DOHH2 (cell line): ENCODE measurements around the gene PGBD2.
"Not testable (repeated sequence)": the region's sequence is repeated elsewhere in the genome, so short reads cannot be mapped to it uniquely, and the experiment has no call there.

Experiments
- H3F3A ChIP-seq: fragments of 200-600 bp; sonication (generic), shearing (Covaris generic); 2 replicates; pipeline ENCODE4 v1.6.0; 2016; ENCODE audit warnings: antibody characterized with exemption, mild to moderate bottlenecking; ENCODE audit not compliant: control insufficient read depth, insufficient read depth
- H3K27ac ChIP-seq: fragments of 200-600 bp; sonication (generic); 2 replicates; pipeline ENCODE4 v1.5.1; 2014; ENCODE audit warnings: low read depth, mild to moderate bottlenecking, low read length, moderate library complexity
- H3K27me3 ChIP-seq: fragments of 200-600 bp; sonication (generic); 2 replicates; pipeline ENCODE4 v1.6.1; 2014; ENCODE audit warnings: mild to moderate bottlenecking, low read length, mixed read lengths; ENCODE audit not compliant: control insufficient read depth
- H3K36me3 ChIP-seq: fragments of 200-600 bp; sonication (generic); 2 replicates; pipeline ENCODE4 v1.6.1; 2014; ENCODE audit warnings: mild to moderate bottlenecking, low read length, moderate library complexity, mixed read lengths; ENCODE audit not compliant: control insufficient read depth
- H3K4me1 ChIP-seq: fragments of 200-600 bp; sonication (generic); 2 replicates; pipeline ENCODE4 v1.6.1; 2014; ENCODE audit warnings: mild to moderate bottlenecking, low read length, mixed read lengths; ENCODE audit not compliant: control insufficient read depth
- H3K4me2 ChIP-seq: fragments of 200-600 bp; sonication (generic); 2 replicates; pipeline ENCODE4 v1.6.0; 2014; ENCODE audit warnings: mild to moderate bottlenecking, low read length, moderate library complexity
- H3K4me3 ChIP-seq: fragments of 200-600 bp; sonication (generic); 2 replicates; pipeline ENCODE4 v1.5.1; 2014; ENCODE audit warnings: mild to moderate bottlenecking, low read length, mixed read lengths
- H3K79me2 ChIP-seq: fragments of 200-600 bp; sonication (generic); 2 replicates; pipeline ENCODE4 v1.6.1; 2014; ENCODE audit warnings: mild to moderate bottlenecking, low read length, mixed read lengths; ENCODE audit not compliant: control insufficient read depth
- H3K9me2 ChIP-seq: fragments of 200-600 bp; sonication (generic); replicated peaks from 2 replicates; pipeline ENCODE4 v1.6.1; 2014; ENCODE audit warnings: mild to moderate bottlenecking, low read length, mixed read lengths; ENCODE audit not compliant: control insufficient read depth
- H3K9me3 ChIP-seq: fragments of 200-600 bp; sonication (generic); 2 replicates; pipeline ENCODE4 v1.6.1; 2014; ENCODE audit warnings: antibody characterized with exemption, low read length, mixed read lengths; ENCODE audit not compliant: control insufficient read depth, insufficient read depth
- H4K20me1 ChIP-seq: fragments of 200-600 bp; sonication (generic); 2 replicates; pipeline ENCODE4 v1.6.0; 2014; ENCODE audit warnings: low read depth, mild to moderate bottlenecking, antibody characterized with exemption, low read length, moderate library complexity; ENCODE audit not compliant: control insufficient read depth, insufficient read depth
- EZH2phosphoT487 ChIP-seq: fragments of 200-600 bp; sonication (generic); IDR thresholded peaks from 2 replicates; pipeline ENCODE4 v1.6.1; 2017; ENCODE audit warnings: borderline replicate concordance, mild to moderate bottlenecking, antibody characterized with exemption, low read length, moderate library complexity, mixed read lengths
- TF ChIP-seq, protein P1 (sequence below): fragments of 200-600 bp; sonication (generic); IDR thresholded peaks from one replicate; pipeline ENCODE4 v1.5.1; 2014; ENCODE audit warnings: antibody characterized with exemption, mild to moderate bottlenecking, low read depth, low read length; ENCODE audit not compliant: poor library complexity, severe bottlenecking

PGBD2 gene

DNA sequence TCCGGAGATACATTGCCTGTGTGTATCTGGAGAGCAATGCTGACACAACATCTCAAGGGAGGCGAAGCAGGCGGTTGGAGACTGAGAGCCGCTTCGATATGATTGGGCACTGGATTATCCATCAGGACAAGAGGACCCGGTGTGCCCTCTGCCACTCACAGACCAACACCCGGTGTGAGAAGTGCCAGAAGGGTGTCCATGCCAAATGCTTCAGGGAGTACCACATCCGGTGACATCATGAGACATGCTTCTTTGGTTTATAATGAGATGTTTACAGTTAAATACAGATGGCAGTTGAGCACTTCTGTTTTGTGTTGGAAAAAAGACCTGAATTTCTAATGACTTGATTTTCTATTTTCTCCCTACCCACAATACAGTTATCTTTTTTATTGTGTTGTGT is 12.1 kb downstream of the PGBD2 start:
- peaks cover 52% of the 10 kb centered on the region for H3K36me3 ChIP-seq
- H3K79me2 ChIP-seq = no peaks in the 10 kb centered on the region
- no peak overlapping the region for H3K4me2 ChIP-seq
- TF ChIP-seq EZH2phosphoT487 = no peak
- TF ChIP-seq, protein P1, sequence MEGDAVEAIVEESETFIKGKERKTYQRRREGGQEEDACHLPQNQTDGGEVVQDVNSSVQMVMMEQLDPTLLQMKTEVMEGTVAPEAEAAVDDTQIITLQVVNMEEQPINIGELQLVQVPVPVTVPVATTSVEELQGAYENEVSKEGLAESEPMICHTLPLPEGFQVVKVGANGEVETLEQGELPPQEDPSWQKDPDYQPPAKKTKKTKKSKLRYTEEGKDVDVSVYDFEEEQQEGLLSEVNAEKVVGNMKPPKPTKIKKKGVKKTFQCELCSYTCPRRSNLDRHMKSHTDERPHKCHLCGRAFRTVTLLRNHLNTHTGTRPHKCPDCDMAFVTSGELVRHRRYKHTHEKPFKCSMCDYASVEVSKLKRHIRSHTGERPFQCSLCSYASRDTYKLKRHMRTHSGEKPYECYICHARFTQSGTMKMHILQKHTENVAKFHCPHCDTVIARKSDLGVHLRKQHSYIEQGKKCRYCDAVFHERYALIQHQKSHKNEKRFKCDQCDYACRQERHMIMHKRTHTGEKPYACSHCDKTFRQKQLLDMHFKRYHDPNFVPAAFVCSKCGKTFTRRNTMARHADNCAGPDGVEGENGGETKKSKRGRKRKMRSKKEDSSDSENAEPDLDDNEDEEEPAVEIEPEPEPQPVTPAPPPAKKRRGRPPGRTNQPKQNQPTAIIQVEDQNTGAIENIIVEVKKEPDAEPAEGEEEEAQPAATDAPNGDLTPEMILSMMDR = no peak
- no peaks in the 10 kb centered on the region; the same call in 1 of the 2 replicates for H3F3A ChIP-seq
- H3K9me2 ChIP-seq = no peaks in the 10 kb centered on the region
- no peak overlapping the region for H3K4me3 ChIP-seq
- H3K9me3 ChIP-seq = no peaks in the 10 kb centered on the region
- H3K4me1 ChIP-seq = no peaks in the 10 kb centered on the region
- no peaks in the 10 kb centered on the region for H4K20me1 ChIP-seq
- no peaks in the 10 kb centered on the region for H3K27me3 ChIP-seq
- no peak overlapping the region for H3K27ac ChIP-seq

DNA sequence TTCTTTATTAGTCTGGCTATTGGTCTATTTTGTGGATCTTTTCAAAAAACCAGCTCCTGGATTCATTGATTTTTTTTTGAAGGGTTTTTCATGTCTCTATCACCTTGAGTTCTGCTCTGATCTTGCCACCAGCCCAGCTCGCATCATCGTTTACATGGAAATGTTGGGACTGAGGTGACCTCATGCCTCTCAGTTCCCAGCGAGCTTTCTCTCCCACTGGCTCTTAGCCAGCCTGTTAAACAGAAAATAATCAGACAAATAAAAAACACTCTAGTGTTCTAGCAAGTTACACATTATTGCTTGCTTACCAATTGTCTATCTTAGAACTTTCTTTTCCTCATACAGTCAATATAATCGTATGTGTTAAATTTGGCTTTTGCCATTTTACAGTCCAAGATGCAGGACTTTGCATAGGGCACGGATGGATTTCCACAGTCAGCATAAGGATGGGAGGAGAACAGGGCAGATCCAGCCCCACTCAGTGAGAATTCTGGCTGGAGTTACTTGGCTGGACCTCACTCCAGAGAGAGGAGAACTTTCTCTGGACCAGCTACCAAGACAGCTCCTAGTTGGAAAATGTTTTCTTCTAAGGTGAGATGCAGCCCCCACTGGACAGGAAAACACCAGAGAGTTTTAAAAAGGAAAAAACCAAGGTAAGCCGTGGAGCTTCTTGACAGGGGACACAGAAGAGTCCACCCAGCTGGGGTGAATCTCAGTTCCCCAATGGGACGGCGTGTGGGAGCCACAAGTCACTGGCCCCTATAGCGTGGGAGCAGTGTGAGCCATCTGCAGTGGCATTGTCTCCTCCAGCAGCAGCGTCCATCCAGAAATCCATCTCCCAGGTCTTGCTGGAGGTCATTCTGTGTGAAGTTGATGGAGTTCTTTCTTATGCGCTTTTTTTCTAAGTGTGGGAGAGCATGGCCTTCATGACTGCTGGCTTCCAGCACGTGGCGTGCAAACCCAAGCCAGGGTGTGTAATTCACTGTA is 17.6 kb downstream of the PGBD2 start:
- Histone ChIP-seq H3K4me2 (no peak overlapping the region), H3K27ac (no peak overlapping the region), H3K36me3 (peaks cover 13% of the 10 kb centered on the region), H3K4me3 (no peak overlapping the region), H4K20me1 (no peaks in the 10 kb centered on the region), H3K4me1 (peaks cover 12% of the 10 kb centered on the region), H3K27me3 (no peaks in the 10 kb centered on the region), H3K9me2 (no peaks in the 10 kb centered on the region), H3K9me3 (no peaks in the 10 kb centered on the region), H3K79me2 (no peaks in the 10 kb centered on the region), H3F3A (no peaks in the 10 kb centered on the region; the same call in 1 of the 2 replicates)
- no peak for TF ChIP-seq EZH2phosphoT487
- TF ChIP-seq, protein P1 = no peak

DNA sequence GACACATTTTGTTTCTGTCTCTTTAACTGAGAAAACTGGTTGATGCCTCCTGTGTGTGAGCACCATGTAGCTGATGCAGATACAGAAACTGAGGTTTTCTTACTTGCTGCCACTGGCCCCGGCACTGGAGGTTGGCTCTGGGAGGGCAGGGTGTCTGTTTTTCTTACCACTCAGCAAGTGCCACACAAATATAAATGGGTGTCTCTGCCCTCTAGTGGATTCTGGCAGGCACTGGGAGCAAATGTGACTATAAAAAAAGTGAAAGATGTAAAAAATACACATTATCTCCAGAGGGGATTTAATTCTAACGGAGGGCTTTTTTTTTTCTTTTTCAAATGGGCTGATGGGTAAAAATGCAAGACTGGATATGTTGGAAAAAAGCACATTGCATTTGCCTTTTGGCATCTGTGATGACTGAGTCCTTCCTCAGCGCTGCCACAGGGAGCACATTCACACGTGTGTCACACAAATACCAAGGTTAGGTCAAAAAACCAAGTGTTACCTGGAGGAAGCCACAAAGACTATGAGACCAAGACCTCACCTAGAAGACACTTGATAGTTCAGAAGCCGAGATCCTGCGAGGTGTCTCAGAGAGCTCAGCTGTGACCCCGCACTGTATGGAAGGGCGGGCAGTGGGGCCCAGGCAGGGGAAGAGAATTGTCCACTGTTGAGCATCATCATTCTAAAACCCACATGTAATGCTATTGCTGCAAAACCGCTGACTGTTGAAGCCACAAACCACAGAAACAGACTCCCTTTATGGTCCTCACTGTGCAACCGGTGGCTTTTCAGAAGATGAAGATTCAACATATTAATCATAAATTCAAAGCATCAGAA is 18.9 kb downstream of the PGBD2 start:
- Histone ChIP-seq H3K4me2 (peak overlapping the region; percentile 36), H3K27me3 (no peaks in the 10 kb centered on the region), H3K9me3 (no peaks in the 10 kb centered on the region), H4K20me1 (no peaks in the 10 kb centered on the region), H3K9me2 (no peaks in the 10 kb centered on the region), H3K79me2 (no peaks in the 10 kb centered on the region), H3F3A (no peaks in the 10 kb centered on the region), H3K4me1 (peaks cover 12% of the 10 kb centered on the region), H3K4me3 (no peak overlapping the region; the same call in 1 of the 2 replicates), H3K36me3 (peaks cover 3% of the 10 kb centered on the region; the same call in 1 of the 2 replicates), H3K27ac (no peak overlapping the region)
- no peak for TF ChIP-seq EZH2phosphoT487
- TF ChIP-seq, protein P1 = peak; percentile 74

DNA sequence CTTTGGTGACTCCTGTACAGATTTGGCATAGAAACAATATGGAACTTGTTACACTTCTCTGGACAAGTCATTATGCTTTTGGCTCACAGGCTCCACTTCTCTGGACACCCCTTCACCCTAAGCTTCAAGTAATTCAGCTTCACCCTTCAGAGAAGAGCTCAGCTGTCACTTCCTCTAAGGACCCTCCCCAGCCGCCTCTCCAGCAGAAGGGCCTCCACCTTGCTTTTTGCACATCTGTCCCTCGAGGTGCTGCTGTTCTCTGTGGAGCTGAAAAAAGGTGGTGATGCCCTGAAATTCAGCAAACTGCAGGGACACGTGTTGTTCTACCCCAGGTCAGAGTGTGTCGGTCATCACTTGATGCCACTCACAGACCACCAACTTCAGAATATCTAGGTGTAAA is 19.8 kb downstream of the PGBD2 start:
- H3K79me2 ChIP-seq, H3K9me2 ChIP-seq, H3K36me3 ChIP-seq, H3K4me3 ChIP-seq, H3K27ac ChIP-seq, H4K20me1 ChIP-seq, H3K27me3 ChIP-seq, H3F3A ChIP-seq, H3K9me3 ChIP-seq, H3K4me2 ChIP-seq: not testable (repeated sequence)
- H3K4me1 ChIP-seq = peaks cover 12% of the 10 kb centered on the region
